Peyer's patch (tissue), 4 donors: ENCODE measurements around the gene MUCL1.

Experiments
- POLR2A ChIP-seq, 2 donors: fragments of 450-650 bp; IDR thresholded peaks; one replicate each; pipeline ENCODE4 v1.5.1; 2017; ENCODE audit warnings: antibody characterized with exemption in 2 of 2, mild to moderate bottlenecking in 2 of 2, moderate library complexity in 2 of 2
- TF ChIP-seq, protein P1 (sequence below), 6 experiments: fragments of 450-650 bp in 4 of 6; fragments of 200-600 bp in 2 of 6; sonication (generic) in 1 of 6; IDR thresholded peaks; one replicate each; pipeline ENCODE4 v1.5.1; 2017 to 2019; ENCODE audit warnings: antibody characterized with exemption in 6 of 6, mild to moderate bottlenecking in 3 of 6, moderate library complexity in 1 of 6

DNA sequence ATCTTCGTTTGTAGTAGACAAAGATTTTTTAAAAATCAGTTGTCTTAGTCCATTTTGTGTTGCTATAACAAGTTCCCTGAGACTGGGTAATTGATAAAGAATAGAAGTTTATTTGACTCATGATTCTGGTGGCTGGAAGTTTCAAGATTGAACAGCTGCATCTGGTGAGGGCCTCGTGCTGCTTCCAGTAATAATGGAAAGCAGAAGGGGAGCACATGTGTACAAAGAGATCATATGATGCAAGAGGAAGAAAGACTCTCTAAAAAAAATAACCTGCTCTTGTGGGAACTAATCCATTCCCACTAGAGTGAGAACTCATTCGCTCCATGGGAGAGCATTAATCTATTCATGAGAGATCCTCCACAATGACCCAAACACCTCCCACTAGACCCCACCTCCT is 24.8 kb downstream of the MUCL1 start:
- TF ChIP-seq, protein P1, sequence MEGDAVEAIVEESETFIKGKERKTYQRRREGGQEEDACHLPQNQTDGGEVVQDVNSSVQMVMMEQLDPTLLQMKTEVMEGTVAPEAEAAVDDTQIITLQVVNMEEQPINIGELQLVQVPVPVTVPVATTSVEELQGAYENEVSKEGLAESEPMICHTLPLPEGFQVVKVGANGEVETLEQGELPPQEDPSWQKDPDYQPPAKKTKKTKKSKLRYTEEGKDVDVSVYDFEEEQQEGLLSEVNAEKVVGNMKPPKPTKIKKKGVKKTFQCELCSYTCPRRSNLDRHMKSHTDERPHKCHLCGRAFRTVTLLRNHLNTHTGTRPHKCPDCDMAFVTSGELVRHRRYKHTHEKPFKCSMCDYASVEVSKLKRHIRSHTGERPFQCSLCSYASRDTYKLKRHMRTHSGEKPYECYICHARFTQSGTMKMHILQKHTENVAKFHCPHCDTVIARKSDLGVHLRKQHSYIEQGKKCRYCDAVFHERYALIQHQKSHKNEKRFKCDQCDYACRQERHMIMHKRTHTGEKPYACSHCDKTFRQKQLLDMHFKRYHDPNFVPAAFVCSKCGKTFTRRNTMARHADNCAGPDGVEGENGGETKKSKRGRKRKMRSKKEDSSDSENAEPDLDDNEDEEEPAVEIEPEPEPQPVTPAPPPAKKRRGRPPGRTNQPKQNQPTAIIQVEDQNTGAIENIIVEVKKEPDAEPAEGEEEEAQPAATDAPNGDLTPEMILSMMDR (IDR thresholded peaks at IDR 0.05) = no peak
- no peak for TF ChIP-seq POLR2A (IDR thresholded peaks at IDR 0.05)
